IMR-90 (cell line): ENCODE results near the gene CCDC60. TPM values are rescaled to one million over a fixed set of nuclear protein-coding genes. Genes with fewer than 3 reads are reported as not detected.

ENCODE experiments used
- ATAC-seq: fragments of 200-7000 bp; cut with Tn5 transposase; 2 replicates; pipeline ENCODE4 v1.9.1; 2020; ENCODE audit warnings: low read depth, mild to moderate bottlenecking, moderate library complexity
- BruUV-seq: library from RNA; stranded (reverse); fragments of 400-500 nt; replicated peaks from 2 replicates; lab custom pipeline; 2021; lab: Mats Ljungman, UMichigan
- CTCF ChIA-PET: fragments of 300-600 bp; formaldehyde crosslinking; extraction: SDS; loops from one replicate; lab custom pipeline; 2021; ENCODE audit warnings: antibody characterized with exemption; lab: Yijun Ruan, JAX
- POLR2A ChIA-PET: fragments of 300-600 bp; sonication (Branson Sonifier 250); formaldehyde crosslinking; loops from one replicate; lab custom pipeline; 2022; ENCODE audit warnings: antibody characterized with exemption; ENCODE audit not compliant: unreplicated experiment; lab: Charles Lee
- DNase-seq: peaks from one replicate; pipeline ENCODE4 v3.0.0; 2013
- H2AFZ ChIP-seq: replicated peaks from 2 replicates; pipeline ENCODE3; 2013; ENCODE audit warnings: low read length, mild to moderate bottlenecking; ENCODE audit not compliant: poor library complexity
- H2AK5ac ChIP-seq: 2 replicates; pipeline ENCODE4 v1.6.1; 2013; ENCODE audit warnings: low read depth, low read length, inconsistent platforms
- H2AK9ac ChIP-seq: replicated peaks from 2 replicates; pipeline ENCODE3; 2013; ENCODE audit warnings: mild to moderate bottlenecking, low read depth, low read length, moderate library complexity; ENCODE audit not compliant: poor library complexity
- H2BK120ac ChIP-seq: 2 replicates; pipeline ENCODE4 v1.6.1; 2013; ENCODE audit warnings: low read depth, low read length, inconsistent platforms
- H2BK15ac ChIP-seq: 3 replicates; pipeline ENCODE4 v1.6.1; 2013; ENCODE audit warnings: low read depth, low read length, inconsistent platforms
- H2BK20ac ChIP-seq: 2 replicates; pipeline ENCODE4 v1.6.1; 2013; ENCODE audit warnings: low read depth, mild to moderate bottlenecking, inconsistent platforms, low read length, moderate library complexity
- H2BK5ac ChIP-seq: 2 replicates; pipeline ENCODE4 v1.6.1; 2013; ENCODE audit warnings: mild to moderate bottlenecking, low read depth, low read length, inconsistent platforms; ENCODE audit not compliant: poor library complexity, severe bottlenecking
- H3K14ac ChIP-seq: replicated peaks from 2 replicates; pipeline ENCODE4 v1.6.1; 2013; ENCODE audit warnings: low read depth, low read length, inconsistent platforms
- H3K18ac ChIP-seq: 2 replicates; pipeline ENCODE4 v1.6.1; 2013; ENCODE audit warnings: low read depth, low read length, control low read depth
- H3K23ac ChIP-seq: 2 replicates; pipeline ENCODE4 v1.6.1; 2013; ENCODE audit warnings: low read depth, low read length, inconsistent platforms
- H3K27ac ChIP-seq: 2 replicates; pipeline ENCODE4 v1.5.1; 2013; ENCODE audit warnings: mild to moderate bottlenecking, control low read depth, low read length; ENCODE audit not compliant: insufficient read depth
- H3K27me3 ChIP-seq: 2 replicates; pipeline ENCODE4 v1.6.1; 2013; ENCODE audit warnings: low read length; ENCODE audit not compliant: control insufficient read depth, insufficient read depth
- H3K36me3 ChIP-seq: 2 replicates; pipeline ENCODE4 v1.6.1; 2013; ENCODE audit warnings: low read length, mixed read lengths; ENCODE audit not compliant: control insufficient read depth, insufficient read depth
- H3K4ac ChIP-seq: 2 replicates; pipeline ENCODE4 v1.6.1; 2013; ENCODE audit warnings: low read depth, low read length, inconsistent platforms
- H3K4me1 ChIP-seq: 2 replicates; pipeline ENCODE4 v1.6.1; 2013; ENCODE audit warnings: low read length, mixed read lengths; ENCODE audit not compliant: control insufficient read depth, insufficient read depth
- H3K4me2 ChIP-seq: 2 replicates; pipeline ENCODE4 v1.6.1; 2013; ENCODE audit warnings: low read depth, mild to moderate bottlenecking, control low read depth, low read length, moderate library complexity
- H3K4me3 ChIP-seq: 2 replicates; pipeline ENCODE4 v1.5.1; 2013; ENCODE audit warnings: low read depth, mild to moderate bottlenecking, control low read depth, low read length, moderate library complexity; ENCODE audit not compliant: insufficient read depth
- H3K56ac ChIP-seq: 2 replicates; pipeline ENCODE4 v1.6.1; 2013; ENCODE audit warnings: low read length, inconsistent platforms; ENCODE audit not compliant: insufficient read depth; ENCODE audit errors: extremely low read depth
- H3K79me1 ChIP-seq, 2 experiments: 2 replicates each; pipeline ENCODE4 v1.6.1; 2013; ENCODE audit warnings: low read length in 2 of 2, inconsistent platforms in 1 of 2, low read depth in 1 of 2
- H3K9ac ChIP-seq: 2 replicates; pipeline ENCODE4 v1.6.1; 2013; ENCODE audit warnings: low read depth, low read length, control low read depth
- H3K9me1 ChIP-seq: 2 replicates; pipeline ENCODE4 v1.6.1; 2013; ENCODE audit warnings: low read length, inconsistent platforms; ENCODE audit not compliant: insufficient read depth
- H3K9me3 ChIP-seq: 2 replicates; pipeline ENCODE4 v1.6.1; 2013; ENCODE audit warnings: low read length; ENCODE audit not compliant: control insufficient read depth, insufficient read depth
- H4K20me1 ChIP-seq: 2 replicates; pipeline ENCODE4 v1.6.1; 2013; ENCODE audit warnings: low read length, inconsistent platforms; ENCODE audit not compliant: insufficient read depth
- H4K5ac ChIP-seq: 2 replicates; pipeline ENCODE4 v1.6.1; 2013; ENCODE audit warnings: mild to moderate bottlenecking, low read depth, low read length, control low read depth
- H4K8ac ChIP-seq, 2 experiments: 2 replicates each; pipeline ENCODE4 v1.6.1; 2013; ENCODE audit warnings: low read depth in 2 of 2, low read length in 2 of 2, control low read depth in 1 of 2, inconsistent platforms in 1 of 2
- H4K91ac ChIP-seq: 2 replicates; pipeline ENCODE4 v1.6.1; 2013; ENCODE audit warnings: low read depth, low read length, inconsistent platforms; ENCODE audit not compliant: insufficient read depth
- BHLHE40 ChIP-seq: fragments of 150-350 bp; IDR thresholded peaks from 2 replicates; pipeline ENCODE4 v1.6.1; 2016; ENCODE audit warnings: mild to moderate bottlenecking, low read depth, low read length
- CEBPB ChIP-seq: IDR thresholded peaks from 2 replicates; pipeline ENCODE4 v1.6.1; 2012; ENCODE audit warnings: low read depth, low read length, improper control_type of control experiment
- CHD1 ChIP-seq: IDR thresholded peaks from 2 replicates; pipeline ENCODE4 v1.6.1; 2012; ENCODE audit warnings: low read depth, low read length, improper control_type of control experiment
- FOS ChIP-seq: fragments of 150-350 bp; IDR thresholded peaks from 2 replicates; pipeline ENCODE4 v1.6.1; 2016; ENCODE audit warnings: low read depth, low read length
- MAFK ChIP-seq: IDR thresholded peaks from 2 replicates; pipeline ENCODE4 v1.6.1; 2012; ENCODE audit warnings: low read depth, low read length, improper control_type of control experiment
- MAZ ChIP-seq: IDR thresholded peaks from 2 replicates; pipeline ENCODE4 v1.6.1; 2012; ENCODE audit warnings: low read depth, mild to moderate bottlenecking, low read length, improper control_type of control experiment, moderate library complexity, borderline replicate concordance
- MXI1 ChIP-seq: IDR thresholded peaks from 2 replicates; pipeline ENCODE4 v1.6.1; 2012; ENCODE audit warnings: low read depth, mild to moderate bottlenecking, low read length, moderate library complexity, borderline replicate concordance
- NFE2L2 ChIP-seq: fragments of 150-350 bp; IDR thresholded peaks from 2 replicates; pipeline ENCODE4 v1.6.1; 2016; ENCODE audit warnings: low read depth, mild to moderate bottlenecking, low read length
- POLR2A ChIP-seq: IDR thresholded peaks from 2 replicates; pipeline ENCODE4 v1.6.1; 2012; ENCODE audit warnings: mild to moderate bottlenecking, low read depth, low read length
- RAD21 ChIP-seq: IDR thresholded peaks from 2 replicates; pipeline ENCODE4 v1.6.1; 2012; ENCODE audit warnings: low read length, improper control_type of control experiment
- RCOR1 ChIP-seq: IDR thresholded peaks from 2 replicates; pipeline ENCODE4 v1.6.1; 2012; ENCODE audit warnings: mild to moderate bottlenecking, low read length, improper control_type of control experiment; ENCODE audit not compliant: insufficient replicate concordance
- RFX5 ChIP-seq: IDR thresholded peaks from 2 replicates; pipeline ENCODE4 v1.8.0; 2012; ENCODE audit warnings: low read depth, mild to moderate bottlenecking, low read length, moderate library complexity
- SMC3 ChIP-seq: fragments of 150-350 bp; IDR thresholded peaks from 2 replicates; pipeline ENCODE4 v1.6.1; 2016; ENCODE audit warnings: low read depth, mild to moderate bottlenecking, antibody characterized with exemption, low read length, moderate library complexity
- dilution Hi-C: fragments of 300-500 bp; cut with HindIII; formaldehyde crosslinking; loops from one replicate; pipeline ENCODE4 v1.14.3; 2018; ENCODE audit warnings: low sequenced_read_pairs; ENCODE audit not compliant: unreplicated experiment
- in situ Hi-C: fragments of 300-500 bp; cut with MboI; formaldehyde crosslinking; loops from 3 replicates; pipeline ENCODE4 v1.14.3; 2019; ENCODE audit warnings: low sequenced_read_pairs, inconsistent platforms, mixed read lengths
- intact Hi-C: fragments of 100-400 bp; cut with micrococcal nuclease; formaldehyde crosslinking; loops from 2 replicates; pipeline ENCODE4 v1.10.0; 2022
- polyA plus RNA-seq, 3 experiments: library from polyadenylated mRNA; depleted of rRNA; stranded (reverse); fragments of >200 nt; gene quantifications; 2 replicates each; pipeline ENCODE4 v1.2.3, GENCODE V29; 2012; ENCODE audit warnings: low replicate concordance in 1 of 3
- total RNA-seq: library from RNA; depleted of rRNA; stranded (reverse); fragments of >200 nt; gene quantifications from 2 replicates; pipeline ENCODE4 v1.2.3, GENCODE V29; 2012
- TF ChIP-seq, protein P1 (sequence below): fragments of 150-350 bp; IDR thresholded peaks from 2 replicates; pipeline ENCODE4 v1.6.1; 2016; ENCODE audit warnings: low read depth, mild to moderate bottlenecking, low read length, moderate library complexity, borderline replicate concordance
- TF ChIP-seq, protein P2 (sequence below): fragments of 150-350 bp; IDR thresholded peaks from 2 replicates; pipeline ENCODE4 v1.6.1; 2017; ENCODE audit warnings: mild to moderate bottlenecking, antibody characterized with exemption, low read length, low read depth
- TF ChIP-seq, protein P3 (sequence below): conservative IDR thresholded peaks from 2 replicates; pipeline ENCODE4 v1.5.1; 2012; ENCODE audit warnings: mild to moderate bottlenecking, low read depth, low read length, improper control_type of control experiment

Gene CCDC60
- total and polyA plus RNA-seq, 2 of the 4 experiments (the other 2 are of a cell fraction) = not detected

DNA sequence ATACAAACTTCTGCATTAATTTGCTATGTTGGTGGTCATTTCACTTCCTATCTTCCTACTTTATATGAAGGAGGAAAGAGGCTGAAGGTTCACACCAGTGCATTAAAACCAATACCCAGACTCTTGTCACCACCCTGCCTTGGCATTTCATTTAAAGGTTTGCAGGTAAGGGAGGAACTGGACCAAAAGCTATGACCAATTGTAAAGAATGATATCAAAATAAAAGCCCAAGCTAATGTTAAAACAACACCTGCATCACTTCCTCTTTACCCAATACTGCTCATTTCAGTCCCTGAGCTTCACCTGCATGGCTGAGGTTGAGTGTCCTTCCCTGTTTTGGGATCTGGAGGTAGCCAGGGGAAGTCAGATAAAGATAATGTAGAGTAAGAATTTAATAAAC, 211.8 kb downstream of the CCDC60 start:
- TF ChIP-seq BHLHE40 = no peak
- TF ChIP-seq POLR2A = no peak
- TF ChIP-seq RFX5 = no peak
- TF ChIP-seq CEBPB = no peak
- no peak for TF ChIP-seq SMC3
- TF ChIP-seq, protein P1, sequence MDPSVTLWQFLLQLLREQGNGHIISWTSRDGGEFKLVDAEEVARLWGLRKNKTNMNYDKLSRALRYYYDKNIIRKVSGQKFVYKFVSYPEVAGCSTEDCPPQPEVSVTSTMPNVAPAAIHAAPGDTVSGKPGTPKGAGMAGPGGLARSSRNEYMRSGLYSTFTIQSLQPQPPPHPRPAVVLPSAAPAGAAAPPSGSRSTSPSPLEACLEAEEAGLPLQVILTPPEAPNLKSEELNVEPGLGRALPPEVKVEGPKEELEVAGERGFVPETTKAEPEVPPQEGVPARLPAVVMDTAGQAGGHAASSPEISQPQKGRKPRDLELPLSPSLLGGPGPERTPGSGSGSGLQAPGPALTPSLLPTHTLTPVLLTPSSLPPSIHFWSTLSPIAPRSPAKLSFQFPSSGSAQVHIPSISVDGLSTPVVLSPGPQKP = no peak
- TF ChIP-seq RCOR1 = no peak
- no peak for TF ChIP-seq CHD1
- TF ChIP-seq MAFK = no peak
- no peak for TF ChIP-seq NFE2L2
- no peak for TF ChIP-seq RAD21
- TF ChIP-seq, protein P2, sequence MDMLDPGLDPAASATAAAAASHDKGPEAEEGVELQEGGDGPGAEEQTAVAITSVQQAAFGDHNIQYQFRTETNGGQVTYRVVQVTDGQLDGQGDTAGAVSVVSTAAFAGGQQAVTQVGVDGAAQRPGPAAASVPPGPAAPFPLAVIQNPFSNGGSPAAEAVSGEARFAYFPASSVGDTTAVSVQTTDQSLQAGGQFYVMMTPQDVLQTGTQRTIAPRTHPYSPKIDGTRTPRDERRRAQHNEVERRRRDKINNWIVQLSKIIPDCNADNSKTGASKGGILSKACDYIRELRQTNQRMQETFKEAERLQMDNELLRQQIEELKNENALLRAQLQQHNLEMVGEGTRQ = no peak
- TF ChIP-seq FOS = no peak
- TF ChIP-seq, protein P3, sequence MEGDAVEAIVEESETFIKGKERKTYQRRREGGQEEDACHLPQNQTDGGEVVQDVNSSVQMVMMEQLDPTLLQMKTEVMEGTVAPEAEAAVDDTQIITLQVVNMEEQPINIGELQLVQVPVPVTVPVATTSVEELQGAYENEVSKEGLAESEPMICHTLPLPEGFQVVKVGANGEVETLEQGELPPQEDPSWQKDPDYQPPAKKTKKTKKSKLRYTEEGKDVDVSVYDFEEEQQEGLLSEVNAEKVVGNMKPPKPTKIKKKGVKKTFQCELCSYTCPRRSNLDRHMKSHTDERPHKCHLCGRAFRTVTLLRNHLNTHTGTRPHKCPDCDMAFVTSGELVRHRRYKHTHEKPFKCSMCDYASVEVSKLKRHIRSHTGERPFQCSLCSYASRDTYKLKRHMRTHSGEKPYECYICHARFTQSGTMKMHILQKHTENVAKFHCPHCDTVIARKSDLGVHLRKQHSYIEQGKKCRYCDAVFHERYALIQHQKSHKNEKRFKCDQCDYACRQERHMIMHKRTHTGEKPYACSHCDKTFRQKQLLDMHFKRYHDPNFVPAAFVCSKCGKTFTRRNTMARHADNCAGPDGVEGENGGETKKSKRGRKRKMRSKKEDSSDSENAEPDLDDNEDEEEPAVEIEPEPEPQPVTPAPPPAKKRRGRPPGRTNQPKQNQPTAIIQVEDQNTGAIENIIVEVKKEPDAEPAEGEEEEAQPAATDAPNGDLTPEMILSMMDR = no peak
- no peak for TF ChIP-seq MAZ
- no peak for TF ChIP-seq MXI1
- no peak for ATAC-seq
- in situ Hi-C loops = loop anchor here (10.0 kb wide), 1 partner anchor 1142 kb away; no protein-coding TSS in a partner anchor
- Histone ChIP-seq H2AK9ac (no peak overlapping the region), H3K23ac (no peak overlapping the region), H4K91ac (no peak overlapping the region), H2AFZ (no peak overlapping the region), H2BK120ac (no peak overlapping the region), H4K20me1 (no peaks in the 10 kb centered on the region), H3K4me3 (no peak overlapping the region), H3K27ac (no peak overlapping the region), H3K9me3 (no peaks in the 10 kb centered on the region), H3K18ac (no peak overlapping the region), H3K79me1 (no peaks in the 10 kb centered on the region), H4K5ac (no peak overlapping the region), H2AK5ac (no peak overlapping the region), H3K9me1 (no peaks in the 10 kb centered on the region), H3K36me3 (no peaks in the 10 kb centered on the region), H3K4ac (no peak overlapping the region), H3K4me2 (no peak overlapping the region), H3K4me1 (no peaks in the 10 kb centered on the region), H2BK5ac (no peak overlapping the region), H3K56ac (no peak overlapping the region), H2BK15ac (no peak overlapping the region), H2BK20ac (no peak overlapping the region), H4K8ac (no peak overlapping the region), H3K27me3 (no peaks in the 10 kb centered on the region), H3K9ac (no peak overlapping the region), H3K14ac (no peak overlapping the region)
- dilution Hi-C loops = no loop called here
- no peak for DNase-seq
- CTCF ChIA-PET = no interaction called here
- intact Hi-C loops = loop anchor here (10.0 kb wide), 1 partner anchor 572 kb away; no protein-coding TSS in a partner anchor
- BruUV-seq = no TSS peak
- POLR2A ChIA-PET = interaction anchor here (0.6 kb wide), 1 partner anchor 8 kb away, joined by 3 read pairs; no protein-coding TSS in a partner anchor
